HG03565 (cell line): ENCODE results near the gene HS1BP3.

Experiments used
- ATAC-seq: cut with Tn5 transposase; IDR thresholded peaks from one replicate; pipeline ENCODE4 v1.9.1; 2021; ENCODE audit warnings: mild to moderate bottlenecking, moderate library complexity; ENCODE audit not compliant: unreplicated experiment

Gene HS1BP3

DNA sequence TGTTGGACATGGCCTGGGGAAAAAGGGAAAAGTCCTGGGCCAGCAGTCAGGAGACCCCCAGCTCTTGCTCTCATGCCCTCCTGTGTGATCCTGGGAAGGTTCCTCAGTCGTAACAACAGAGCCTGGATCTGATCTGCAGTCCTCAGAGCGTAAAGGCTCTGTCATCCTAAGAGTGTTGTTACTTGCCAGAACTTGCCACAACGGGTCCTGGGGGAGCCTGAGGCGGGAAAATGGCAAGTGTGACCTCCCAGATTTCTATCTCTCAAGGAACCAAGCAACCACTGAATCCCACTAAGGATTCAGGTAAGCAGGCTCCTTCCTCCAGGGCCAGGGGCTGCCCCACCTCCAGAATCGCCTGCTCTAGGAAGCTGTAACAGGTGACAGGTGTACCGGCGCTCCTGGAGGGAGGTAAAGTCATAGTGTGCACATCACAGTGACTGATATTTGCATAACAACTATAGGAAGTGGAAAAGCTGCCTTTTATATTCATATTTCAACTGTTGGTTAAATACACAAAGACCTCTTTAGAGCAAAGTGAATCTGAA lies 18.4 kb downstream of the HS1BP3 start:
- ATAC-seq, result no peak

DNA sequence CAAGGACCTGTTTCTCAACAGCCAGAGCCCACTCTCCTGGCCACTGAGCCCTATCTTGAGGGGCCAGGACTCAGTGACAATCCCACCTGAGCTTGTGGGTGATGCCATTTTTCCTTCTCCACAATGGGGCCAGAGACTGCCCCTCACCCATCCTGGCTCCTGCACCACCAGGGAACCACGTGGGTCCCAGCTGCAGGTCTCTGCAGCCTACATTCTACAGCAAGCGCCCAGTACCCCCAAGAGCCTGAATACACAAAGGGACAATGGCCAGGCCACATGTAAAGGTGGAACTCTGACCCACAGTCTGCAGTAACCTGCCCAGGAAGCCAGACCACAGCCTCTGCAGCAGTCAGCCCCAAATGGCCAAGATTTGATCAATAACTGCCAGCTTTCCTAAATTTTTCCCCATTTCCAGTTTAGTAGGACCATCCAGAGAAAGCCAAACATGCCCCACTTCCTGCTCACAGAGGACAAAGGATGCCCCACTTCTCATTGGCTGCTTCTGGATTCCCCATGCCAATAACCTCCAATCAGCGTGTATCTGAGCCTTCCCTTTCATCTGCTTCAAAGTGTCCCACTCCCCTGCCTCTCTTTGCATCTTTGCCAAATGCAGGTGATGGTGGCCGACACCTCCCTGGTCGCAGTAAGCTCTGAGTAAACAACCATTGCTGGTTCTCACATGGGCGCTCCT lies 19.1 kb downstream of the HS1BP3 start:
- ATAC-seq, result no peak

- ATAC-seq, result no peak
These were observed 19.9 kb downstream of the HS1BP3 start for GRCh38 chr2:20630967-20631366.

DNA sequence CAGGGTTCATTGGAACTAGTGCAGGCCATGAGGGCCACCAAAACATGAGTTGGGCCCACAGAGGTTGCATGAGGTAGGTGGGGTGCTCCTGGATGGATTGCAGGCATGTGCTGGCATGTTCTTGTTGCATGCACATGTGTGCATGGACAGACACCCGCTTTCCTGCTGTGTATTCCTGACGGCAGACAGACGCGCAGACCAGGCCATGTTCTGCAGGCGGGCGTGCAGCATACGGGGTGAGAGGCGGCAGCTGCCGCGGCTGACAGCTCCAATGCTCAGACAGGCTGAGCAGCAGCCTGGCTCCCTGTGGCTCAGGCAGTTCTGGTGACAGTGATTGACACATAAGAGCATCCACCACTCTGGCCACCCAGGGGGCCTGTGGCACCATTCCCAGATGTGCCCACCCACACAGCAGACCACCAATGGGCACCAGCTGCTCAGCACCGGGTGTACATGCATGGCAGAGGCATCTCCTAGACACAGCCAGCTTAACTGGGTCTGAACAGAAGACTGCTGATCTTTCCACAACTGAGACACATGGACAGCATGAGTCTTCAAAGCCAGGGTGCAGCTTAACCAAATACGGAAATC lies 21.2 kb downstream of the HS1BP3 start:
- ATAC-seq, result no peak

- no peak for ATAC-seq
These were observed 21.7 kb downstream of the HS1BP3 start for GRCh38 chr2:20629181-20629580.

- ATAC-seq, result no peak
These were observed 23.1 kb downstream of the HS1BP3 start for GRCh38 chr2:20627712-20628380.

DNA sequence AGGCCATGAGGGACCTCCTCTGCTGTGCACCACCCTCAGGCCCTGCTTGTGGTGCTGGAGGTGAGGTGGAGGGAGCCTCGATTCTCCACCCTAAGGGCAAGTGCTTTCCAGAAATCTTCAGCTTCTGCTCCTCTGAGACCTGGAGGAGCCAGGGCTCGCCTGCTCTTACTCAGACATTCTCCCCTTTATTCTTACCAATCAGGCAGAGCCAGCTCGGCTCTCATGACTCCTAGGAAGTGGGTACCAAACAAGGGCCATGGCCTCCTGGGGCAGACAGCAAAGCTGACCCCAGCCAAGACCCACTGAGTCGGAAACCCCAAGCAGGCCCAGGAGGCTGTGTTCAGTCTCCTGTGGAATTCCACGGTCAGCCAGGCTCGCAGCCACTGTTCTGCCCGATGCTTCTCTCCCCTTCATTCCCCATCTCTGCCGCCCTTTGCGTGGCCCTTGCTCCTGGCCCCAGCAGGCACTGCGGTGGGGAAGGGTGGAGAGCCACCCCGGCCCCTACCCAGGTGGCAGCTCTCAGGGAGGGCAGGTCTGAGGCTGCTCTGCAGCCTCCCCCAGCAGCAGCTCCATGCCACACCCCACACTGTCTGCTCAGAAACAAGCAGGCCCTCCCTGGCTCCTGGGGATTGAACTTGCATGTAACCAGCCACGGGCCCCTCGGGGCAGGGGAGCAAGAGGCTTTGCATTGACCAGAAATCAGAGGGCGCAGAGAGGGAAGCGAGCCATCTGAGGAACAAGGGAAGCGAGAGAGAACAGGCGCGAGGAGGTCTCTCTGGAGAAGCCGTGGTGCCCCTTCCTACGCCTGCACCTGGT lies 24.0 kb downstream of the HS1BP3 start:
- ATAC-seq, result no peak

GRCh38 chr2:20626392-20626697 lies 24.6 kb downstream of the HS1BP3 start:
- ATAC-seq, result no peak

DNA sequence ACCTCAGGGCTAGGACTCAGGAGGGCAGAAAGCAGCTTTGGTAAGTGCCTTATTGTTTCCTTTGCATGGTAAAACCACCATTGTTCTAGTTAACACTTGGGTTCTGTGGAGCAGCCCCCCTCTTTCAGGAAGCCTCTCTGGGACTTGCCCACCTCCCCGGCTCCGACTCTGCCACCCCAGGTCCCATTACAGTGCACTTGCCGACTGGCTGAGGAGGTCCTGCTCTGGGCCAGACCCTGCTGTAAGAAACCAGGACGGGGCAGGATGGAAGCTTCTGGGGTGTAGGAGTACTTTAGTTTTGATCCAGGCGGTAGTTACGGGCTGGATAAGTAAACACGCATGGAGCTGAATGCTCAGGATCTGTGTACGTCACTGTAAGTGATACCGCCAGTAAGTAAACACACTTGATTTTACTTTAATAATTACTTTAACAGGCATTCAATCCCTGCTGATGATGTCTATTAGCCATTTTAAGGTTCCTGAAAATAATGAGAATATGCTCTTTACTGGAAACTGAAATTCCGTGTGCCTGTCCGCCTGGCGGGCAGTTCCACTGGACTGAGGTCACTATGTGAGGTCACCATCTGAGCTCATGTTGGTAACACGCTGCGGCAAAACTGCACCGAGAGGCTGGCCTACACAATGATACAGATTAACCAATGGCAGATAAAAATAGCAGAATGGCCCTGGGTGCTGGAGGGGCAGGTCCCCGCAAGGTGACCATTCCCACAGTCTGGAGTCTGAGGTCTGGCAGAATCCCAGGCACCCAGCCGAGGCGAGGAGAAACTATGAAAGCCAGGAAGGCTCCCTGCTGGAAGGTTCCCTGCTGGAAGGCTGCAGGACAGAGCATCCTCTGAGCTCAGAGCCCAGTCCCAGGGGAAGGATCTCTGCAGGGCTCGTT lies 25.2 kb downstream of the HS1BP3 start:
- ATAC-seq, result no peak

GRCh38 chr2:20624884-20625485 lies 25.9 kb downstream of the HS1BP3 start:
- ATAC-seq, result no peak

DNA sequence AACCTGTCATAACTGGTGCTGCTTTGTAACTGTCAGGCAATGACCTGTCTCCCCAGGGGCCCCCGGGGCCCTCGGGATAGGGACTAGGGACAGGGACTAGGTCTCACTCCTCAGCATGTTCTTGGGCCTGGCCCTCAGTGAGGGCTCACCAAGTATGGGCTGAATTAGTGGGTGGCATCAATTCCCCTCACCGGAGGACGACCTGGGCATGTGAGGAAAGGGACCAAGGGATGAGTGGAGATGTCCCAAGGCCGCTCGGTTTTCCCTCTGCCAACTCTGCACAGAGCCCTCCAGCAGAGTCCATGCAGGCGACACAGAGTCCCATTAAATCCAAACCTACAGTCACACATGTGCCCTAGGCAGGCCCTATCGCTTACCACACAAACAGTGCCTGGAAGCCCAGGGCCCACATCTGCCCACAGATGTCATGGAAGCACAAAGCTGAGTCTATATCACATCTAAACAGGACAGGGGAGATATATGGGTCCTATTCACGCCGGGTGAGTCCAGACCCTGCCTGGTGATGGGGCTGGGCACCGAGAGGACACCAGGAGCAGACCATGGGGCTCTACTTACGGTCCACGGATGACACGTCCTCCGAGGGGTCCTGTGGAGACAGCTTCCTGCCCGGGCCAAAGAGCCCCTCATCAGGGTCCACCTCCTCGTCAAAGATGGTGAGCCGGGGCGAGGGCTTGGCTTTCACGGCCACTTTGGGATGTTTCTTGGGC lies 26.6 kb downstream of the HS1BP3 start:
- ATAC-seq, result no peak

GRCh38 chr2:20623741-20624155 lies 27.1 kb downstream of the HS1BP3 start:
- ATAC-seq, result no peak

GRCh38 chr2:20623241-20623640 lies 27.7 kb downstream of the HS1BP3 start:
- no peak for ATAC-seq

GRCh38 chr2:20622731-20623130 lies 28.2 kb downstream of the HS1BP3 start:
- ATAC-seq, result no peak

GRCh38 chr2:20622296-20622686 lies 28.6 kb downstream of the HS1BP3 start:
- no peak for ATAC-seq

- ATAC-seq, result no peak
These were observed 29.3 kb downstream of the HS1BP3 start for GRCh38 chr2:20621366-20622295.

DNA sequence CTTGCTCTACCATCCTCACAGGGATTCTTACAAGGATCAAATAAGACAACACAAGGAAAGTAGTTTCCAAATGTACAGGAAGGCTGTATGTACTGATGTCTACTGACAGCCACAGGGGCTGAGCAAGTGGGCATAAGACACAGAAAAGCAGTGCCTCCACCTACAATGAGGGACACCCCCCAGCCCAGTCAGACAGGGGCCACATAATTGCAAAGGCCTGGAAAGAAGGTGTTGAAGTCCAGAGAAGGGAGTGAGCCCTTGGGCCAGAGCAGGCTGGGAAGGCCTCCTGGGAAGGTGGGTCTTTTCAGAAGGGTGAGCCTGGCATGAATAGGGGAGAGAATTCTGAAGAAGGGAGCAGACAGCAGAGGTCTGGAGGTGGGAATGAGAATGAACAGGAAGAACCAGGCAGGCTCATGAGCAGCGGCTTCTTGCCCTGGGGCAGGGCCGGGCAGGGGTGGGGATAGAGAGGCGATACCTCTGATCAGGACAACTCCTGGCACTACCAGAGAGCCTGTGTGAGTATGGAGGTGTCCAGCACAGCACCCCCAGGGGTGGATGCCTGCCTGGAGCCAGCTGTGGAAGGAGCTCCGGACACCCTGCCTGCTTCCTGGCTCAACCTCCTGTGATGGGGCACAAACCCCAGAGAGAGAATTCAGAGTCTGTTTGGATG lies 30.1 kb downstream of the HS1BP3 start:
- ATAC-seq, result no peak

- ATAC-seq, result no peak
These were observed 30.6 kb downstream of the HS1BP3 start for GRCh38 chr2:20620271-20620681.
